GM21367 (cell line): ENCODE results near the gene CEP152.

ENCODE experiments used
- ATAC-seq: cut with Tn5 transposase; IDR thresholded peaks from one replicate; pipeline ENCODE4 v1.9.1; 2021; ENCODE audit not compliant: unreplicated experiment

Gene CEP152

GRCh38 chr15:48710952-48711495 is 99.8 kb downstream of the CEP152 start:
- no peak for ATAC-seq

GRCh38 chr15:48708641-48709040 is 102.2 kb downstream of the CEP152 start:
- ATAC-seq, result no peak

DNA sequence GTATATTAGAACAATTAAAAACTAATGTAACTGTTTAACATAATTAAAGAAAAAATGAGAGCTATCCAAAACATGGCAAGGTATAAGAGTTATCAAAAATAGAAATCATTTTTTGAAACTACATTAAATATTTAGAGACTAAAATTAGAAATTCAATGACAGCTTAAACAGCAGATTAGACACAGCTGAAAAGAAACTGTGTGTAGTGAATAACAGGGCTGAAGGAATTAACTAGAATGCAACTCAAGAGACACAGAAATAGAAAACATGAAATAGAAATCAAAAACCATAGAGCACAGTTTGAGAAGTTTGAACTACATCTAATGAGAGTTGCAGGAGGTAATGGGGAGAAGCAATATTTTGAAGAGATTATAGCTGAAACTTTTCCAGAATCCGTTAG is 105.5 kb downstream of the CEP152 start:
- ATAC-seq, result no peak

- ATAC-seq, result no peak
Measured at GRCh38 chr15:48703544-48703943, 107.3 kb downstream of the CEP152 start.

DNA sequence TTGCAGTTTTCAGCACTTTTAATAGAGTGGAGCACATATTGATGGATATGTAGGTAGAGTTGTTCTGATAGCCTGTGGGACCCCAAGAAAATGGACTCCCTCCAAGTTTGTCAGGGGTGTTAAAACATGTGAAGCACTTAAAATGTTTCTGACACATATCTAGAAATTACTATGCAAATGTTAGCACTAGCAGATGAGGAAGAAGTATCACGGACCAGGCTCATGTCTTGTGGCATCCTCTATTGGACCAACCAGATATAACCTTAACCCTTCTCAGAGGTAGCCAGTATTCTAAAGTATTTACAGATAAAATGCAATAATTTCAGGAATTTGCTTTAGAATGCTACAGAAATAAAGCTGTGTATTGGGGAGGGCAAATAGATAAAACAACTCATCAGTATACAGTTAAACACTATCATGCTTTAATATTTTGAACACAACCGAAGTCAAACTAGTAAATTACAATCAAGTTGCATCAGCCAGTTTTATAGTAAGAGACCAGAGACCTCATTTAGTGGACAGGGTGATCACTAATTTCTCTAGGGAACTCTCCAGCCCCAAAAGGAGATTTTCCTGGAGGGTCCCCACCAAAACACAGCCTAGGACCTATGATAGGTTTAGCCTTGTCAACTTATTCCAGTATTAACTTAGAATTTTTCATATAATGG is 108.2 kb downstream of the CEP152 start:
- ATAC-seq, result no peak

- ATAC-seq, result no peak
Measured at GRCh38 chr15:48696627-48697312, 114.1 kb downstream of the CEP152 start.

DNA sequence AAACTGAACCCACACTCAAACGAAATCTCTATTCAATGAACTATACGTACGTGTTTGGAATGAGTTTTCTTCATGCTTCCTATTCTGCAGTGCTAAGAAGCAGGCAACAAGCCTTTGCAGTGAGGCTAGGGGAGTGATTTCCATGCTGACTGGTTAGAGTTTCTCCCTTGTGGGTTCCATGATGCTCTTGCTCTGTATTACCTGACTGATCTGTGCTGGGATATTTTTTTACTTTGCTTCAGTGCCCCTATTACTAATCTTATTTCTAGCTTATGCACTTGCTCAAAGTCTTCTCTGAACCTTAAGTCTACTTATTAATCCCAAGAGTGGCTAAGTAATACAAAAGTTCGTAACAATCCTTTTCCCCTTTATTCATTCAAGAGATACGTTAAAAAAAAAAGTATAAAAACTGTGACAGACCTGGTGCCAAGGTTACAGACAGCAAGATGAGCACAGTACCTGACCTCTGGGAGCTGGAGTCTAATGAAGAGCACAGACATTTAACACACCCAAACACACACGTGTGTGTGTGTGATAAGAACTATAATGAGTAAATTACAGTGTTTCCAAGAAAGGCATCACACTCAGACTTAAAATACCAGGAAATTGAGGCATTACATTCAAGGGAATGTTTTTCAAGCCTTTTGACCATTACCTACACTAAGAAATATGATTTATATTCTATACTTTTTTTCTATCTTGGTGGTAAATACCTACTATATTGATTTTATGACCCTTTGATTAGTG is 114.9 kb downstream of the CEP152 start:
- ATAC-seq, result no peak

DNA sequence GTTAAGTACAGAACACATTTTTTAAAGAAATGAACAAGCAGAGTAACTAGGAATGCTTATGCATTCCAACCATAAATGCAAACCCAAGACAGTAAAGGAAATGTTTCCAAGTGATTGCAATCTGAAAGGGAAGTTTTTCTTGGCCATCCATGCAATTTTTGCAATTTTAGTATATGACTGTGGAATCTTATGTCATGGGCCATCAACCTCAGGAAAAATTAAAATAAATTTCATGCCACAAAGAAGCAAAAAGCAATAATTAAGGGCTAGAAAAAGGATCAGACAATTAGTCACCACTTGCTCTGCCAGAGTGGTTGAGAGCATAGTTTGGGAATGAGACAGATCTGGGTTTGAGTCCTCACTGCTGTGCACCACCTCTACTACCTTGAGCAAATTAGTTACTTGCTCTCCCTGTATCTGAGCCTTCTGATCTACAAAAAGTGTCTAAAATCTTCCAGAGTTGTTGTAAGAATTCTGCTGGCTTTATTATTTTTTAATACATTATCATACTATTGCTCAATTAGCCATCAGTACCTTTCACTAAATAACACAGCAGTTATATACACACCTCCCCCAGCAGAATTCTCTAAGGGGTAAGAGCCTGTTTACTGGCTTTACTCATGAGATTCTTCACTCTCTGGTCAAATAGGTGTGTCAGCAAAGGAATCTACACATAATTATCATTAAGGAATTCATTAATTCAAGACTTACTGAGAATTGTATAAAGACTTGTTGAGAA is 115.6 kb downstream of the CEP152 start:
- no peak for ATAC-seq

DNA sequence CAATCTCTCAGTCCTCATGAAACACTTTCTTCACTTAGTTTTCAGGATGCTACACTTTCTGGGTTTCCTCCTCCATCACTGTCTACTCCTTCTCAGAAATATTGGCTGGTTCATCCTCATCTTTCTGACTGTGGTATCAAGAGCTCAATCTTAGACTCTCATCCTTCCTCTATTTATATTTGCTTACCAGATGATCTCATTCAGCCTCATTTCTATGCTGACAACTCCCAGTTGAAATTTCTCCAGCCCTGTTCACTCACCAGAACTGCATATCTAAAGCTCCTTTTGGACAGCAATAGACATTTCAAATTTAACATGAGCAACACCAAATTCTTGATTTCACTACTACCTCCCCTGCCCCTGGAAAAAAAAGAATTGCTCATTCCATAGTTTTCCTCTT is 117.4 kb downstream of the CEP152 start:
- ATAC-seq, result no peak

DNA sequence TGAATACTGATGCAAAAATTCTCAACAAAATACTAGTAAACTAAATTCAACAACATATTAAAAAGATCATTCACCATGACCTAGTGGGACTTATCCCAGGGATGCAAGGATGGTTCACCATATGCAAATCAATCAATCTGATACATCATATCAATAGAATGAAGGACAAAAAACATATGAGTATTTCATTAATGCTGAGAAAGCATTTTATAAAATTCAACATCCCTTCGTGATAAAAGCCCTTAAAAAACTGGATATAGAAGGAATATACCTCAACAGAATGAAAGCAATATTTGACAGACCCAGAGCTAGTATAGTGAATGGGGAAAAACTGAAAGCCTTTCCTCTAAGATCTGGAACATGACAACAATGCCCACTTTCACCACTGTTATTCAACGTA is 122.4 kb downstream of the CEP152 start:
- no peak for ATAC-seq
